CD14-positive monocyte (primary cell): ENCODE results near the gene ROR1. TPM values are rescaled to one million over a fixed set of nuclear protein-coding genes. Genes with fewer than 3 reads are reported as not detected.

Experiments used
- DNase-seq, 3 donors: peaks; one replicate each; pipeline ENCODE4 v3.0.0-alpha.2; 2011 to 2022
- H2AFZ ChIP-seq: 2 replicates; pipeline ENCODE4 v1.6.0; 2012; ENCODE audit warnings: mild to moderate bottlenecking, low read depth, low read length, inconsistent platforms; ENCODE audit not compliant: insufficient read depth, poor library complexity, severe bottlenecking
- H3K27ac ChIP-seq, 2 donors: 1 replicate in 1 of 2; 2 replicates in 1 of 2; pipeline ENCODE4 v1.5.1; 2012 to 2013; ENCODE audit warnings: low read length in 2 of 2, control low read depth in 1 of 2, inconsistent platforms in 1 of 2, low read depth in 1 of 2, mild to moderate bottlenecking in 1 of 2
- H3K27me3 ChIP-seq, 2 donors: one replicate each; pipeline versions ENCODE4 v1.6.0 to v1.6.1; 2011 to 2013; ENCODE audit warnings: low read length in 2 of 2; ENCODE audit not compliant: control insufficient read depth in 2 of 2, insufficient read depth in 2 of 2
- H3K36me3 ChIP-seq, 2 donors: replicated peaks in 1 of 2; 1 replicate in 1 of 2; 2 replicates in 1 of 2; pipeline versions ENCODE4 v1.5.1 to v1.6.1; 2012 to 2013; ENCODE audit warnings: low read length in 2 of 2, control low read depth in 1 of 2, inconsistent platforms in 1 of 2, mild to moderate bottlenecking in 1 of 2; ENCODE audit not compliant: insufficient read depth in 2 of 2, control insufficient read depth in 1 of 2
- H3K4me1 ChIP-seq, 2 donors: 1 replicate in 1 of 2; 2 replicates in 1 of 2; pipeline versions ENCODE4 v1.5.1 to v1.6.1; 2012 to 2013; ENCODE audit warnings: low read length in 2 of 2, control low read depth in 1 of 2, inconsistent platforms in 1 of 2, mild to moderate bottlenecking in 1 of 2, moderate library complexity in 1 of 2; ENCODE audit not compliant: insufficient read depth in 2 of 2, control insufficient read depth in 1 of 2
- H3K4me2 ChIP-seq: replicated peaks from 2 replicates; pipeline ENCODE3; 2012; ENCODE audit warnings: low read length, moderate library complexity, mild to moderate bottlenecking; ENCODE audit not compliant: poor library complexity, severe bottlenecking; ENCODE audit errors: extremely low read depth
- H3K4me3 ChIP-seq, 3 experiments: fragments of 200-600 bp in 1 of 3; sonication (generic) in 1 of 3; replicated peaks in 1 of 3; 1 replicate in 2 of 3; 2 replicates in 1 of 3; pipeline ENCODE4 v1.5.1; 2011 to 2013; ENCODE audit warnings: low read length in 3 of 3, mild to moderate bottlenecking in 3 of 3, control low read depth in 2 of 3, low read depth in 2 of 3, inconsistent platforms in 1 of 3, moderate library complexity in 1 of 3
- H3K79me2 ChIP-seq: 2 replicates; pipeline ENCODE4 v1.6.0; 2012; ENCODE audit warnings: mild to moderate bottlenecking, control low read depth, inconsistent platforms, low read length, moderate library complexity; ENCODE audit not compliant: insufficient read depth
- H3K9ac ChIP-seq: 2 replicates; pipeline ENCODE4 v1.6.0; 2017; ENCODE audit warnings: low read length, mild to moderate bottlenecking; ENCODE audit not compliant: insufficient read depth, poor library complexity, severe bottlenecking
- H3K9me3 ChIP-seq, 2 donors: replicated peaks in 1 of 2; 1 replicate in 1 of 2; 2 replicates in 1 of 2; pipeline versions ENCODE4 v1.5.1 to v1.6.1; 2012 to 2013; ENCODE audit warnings: low read length in 2 of 2, control low read depth in 1 of 2; ENCODE audit not compliant: control insufficient read depth in 1 of 2, insufficient read depth in 1 of 2
- H4K20me1 ChIP-seq: 2 replicates; pipeline ENCODE4 v1.6.0; 2012; ENCODE audit warnings: mild to moderate bottlenecking, low read length, control low read depth, moderate library complexity; ENCODE audit not compliant: insufficient read depth
- H3K27ac Mint-ChIP-seq, 7 donors: one replicate each; pipeline ENCODE4 v1.8.0; 2020; ENCODE audit warnings: mild to moderate bottlenecking in 7 of 7, mixed read lengths in 7 of 7, moderate library complexity in 6 of 7, inconsistent platforms in 2 of 7
- H3K27me3 Mint-ChIP-seq, 3 donors: one replicate each; pipeline ENCODE4 v1.8.0; 2021 to 2022; ENCODE audit warnings: low read depth in 3 of 3, mild to moderate bottlenecking in 3 of 3, mixed read lengths in 3 of 3, moderate library complexity in 3 of 3, inconsistent platforms in 1 of 3
- H3K36me3 Mint-ChIP-seq, 2 donors: one replicate each; pipeline ENCODE4 v1.8.0; 2020; ENCODE audit warnings: mixed read lengths in 2 of 2, inconsistent platforms in 1 of 2, mild to moderate bottlenecking in 1 of 2
- H3K4me1 Mint-ChIP-seq: one replicate; pipeline ENCODE4 v1.8.0; 2020; ENCODE audit warnings: mild to moderate bottlenecking, mixed read lengths
- H3K4me3 Mint-ChIP-seq, 2 donors: one replicate each; pipeline ENCODE4 v1.8.0; 2020; ENCODE audit warnings: mild to moderate bottlenecking in 2 of 2, mixed read lengths in 2 of 2, moderate library complexity in 1 of 2
- H3K9me3 Mint-ChIP-seq, 7 donors: one replicate each; pipeline ENCODE4 v1.8.0; 2020 to 2022; ENCODE audit warnings: mixed read lengths in 7 of 7, mild to moderate bottlenecking in 6 of 7, moderate library complexity in 6 of 7, inconsistent platforms in 2 of 7
- CTCF ChIP-seq: fragments of 200-600 bp; IDR thresholded peaks from one replicate; pipeline ENCODE4 v1.8.0; 2022; ENCODE audit warnings: antibody characterized with exemption, mild to moderate bottlenecking
- WGBS: methylation state at CpG from one replicate; pipeline ENCODE4 v1.1.5; 2013; ENCODE audit warnings: missing lambda C conversion rate; ENCODE audit not compliant: insufficient coverage; 5-methylcytosine and 5-hydroxymethylcytosine counted together
- intact Hi-C, 2 donors: fragments of 100-400 bp; cut with micrococcal nuclease; formaldehyde crosslinking; loops; one replicate each; pipeline versions ENCODE4 v1.15.0 to v1.15.1; 2023
- polyA plus RNA-seq, 3 donors: library from polyadenylated mRNA; depleted of rRNA in 1 of 3; unstranded in 2 of 3; stranded (reverse) in 1 of 3; fragments of 300-500 nt in 2 of 3; fragments of >200 nt in 1 of 3; fragmentation: Illumina TruSeq in 2 of 3; gene quantifications; 1 replicate in 2 of 3; 2 replicates in 1 of 3; pipeline ENCODE4 v1.2.3, GENCODE V29; 2012 to 2021

The ROR1 gene
- polyA plus RNA-seq, 3 donors = not detected

GRCh38 chr1:63728611-63729226 is 45.1 kb upstream of the ROR1 start:
- no peak for DNase-seq
- intact Hi-C loops = no loop called here
- Histone ChIP-seq H3K4me2 (no peak overlapping the region), H3K79me2 (no peaks in the 10 kb centered on the region), H3K9ac (no peak overlapping the region), H4K20me1 (no peaks in the 10 kb centered on the region), H3K27ac (no peak overlapping the region), H3K27me3 (no peaks in the 10 kb centered on the region), H3K36me3 (no peaks in the 10 kb centered on the region), H3K4me1 (no peaks in the 10 kb centered on the region), H3K4me3 (no peak overlapping the region), H2AFZ (no peak overlapping the region), H3K9me3 (no peaks in the 10 kb centered on the region)
- Mint-ChIP-seq H3K36me3 (no peaks in the 10 kb centered on the region), H3K27ac (no peak overlapping the region), H3K9me3 (peaks cover 0 to 6% (median 2%) of the 10 kb centered on the region in 7 donors), H3K4me1 (peaks cover 9% of the 10 kb centered on the region), H3K4me3 (no peak overlapping the region), H3K27me3 (peaks cover 1 to 2% (median 2%) of the 10 kb centered on the region in 3 donors)
- no peak for TF ChIP-seq CTCF
- 96% methylated on average over 5 of the region's 8 CpGs for WGBS

DNA sequence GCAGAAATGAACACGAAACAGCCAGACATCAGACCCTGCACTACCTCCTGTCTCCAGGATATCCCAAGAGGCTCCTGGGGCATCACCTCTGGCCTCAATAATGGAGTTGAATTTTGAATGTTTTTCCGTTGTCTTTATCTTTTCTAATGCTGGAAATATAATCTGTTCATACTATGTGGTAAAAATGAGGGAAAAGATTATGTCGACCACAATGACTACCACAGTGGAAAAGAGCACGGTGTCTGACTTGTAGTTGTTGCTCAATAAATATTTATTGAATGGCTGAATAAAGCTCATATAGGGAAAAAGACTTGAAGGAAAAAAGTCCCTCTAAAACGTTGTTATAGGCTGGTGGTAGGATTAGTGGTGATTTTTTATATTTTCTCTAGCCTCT is 44.6 kb upstream of the ROR1 start:
- Histone ChIP-seq H4K20me1 (no peaks in the 10 kb centered on the region), H3K79me2 (no peaks in the 10 kb centered on the region), H2AFZ (no peak overlapping the region), H3K36me3 (no peaks in the 10 kb centered on the region), H3K27ac (no peak overlapping the region), H3K4me3 (no peak overlapping the region), H3K9me3 (no peaks in the 10 kb centered on the region), H3K4me2 (no peak overlapping the region), H3K27me3 (no peaks in the 10 kb centered on the region), H3K9ac (no peak overlapping the region), H3K4me1 (no peaks in the 10 kb centered on the region)
- WGBS = 80% methylated on average over 1 of the region's 5 CpGs
- peaks cover 0 to 6% (median 2%) of the 10 kb centered on the region in 7 donors for H3K9me3 Mint-ChIP-seq
- H3K27me3 Mint-ChIP-seq = peaks cover 0 to 4% (median 1%) of the 10 kb centered on the region in 3 donors
- no peak overlapping the region for H3K27ac Mint-ChIP-seq
- H3K4me3 Mint-ChIP-seq = no peak overlapping the region
- intact Hi-C loops = no loop called here
- H3K36me3 Mint-ChIP-seq = no peaks in the 10 kb centered on the region
- H3K4me1 Mint-ChIP-seq = peaks cover 9% of the 10 kb centered on the region
- DNase-seq = no peak
- TF ChIP-seq CTCF = no peak
